SK-N-MC (cell line): Measurements from ENCODE around the gene ANXA6.

Source experiments
- EZH2 ChIP-seq: fragments of 200-600 bp; sonication (generic); IDR thresholded peaks from one replicate; pipeline ENCODE4 v1.6.1; 2017; ENCODE audit warnings: antibody characterized with exemption
- FOXP2 ChIP-seq: optimal IDR thresholded peaks from 2 replicates; pipeline ENCODE3; 2011; ENCODE audit warnings: mild to moderate bottlenecking, moderate library complexity; ENCODE audit not compliant: insufficient read depth; ENCODE audit errors: extremely low read length, control extremely low read depth
- POLR2AphosphoS5 ChIP-seq: IDR thresholded peaks from 2 replicates; pipeline ENCODE4 v1.6.1; 2012; ENCODE audit warnings: mild to moderate bottlenecking, low read depth, low read length, borderline replicate concordance

DNA sequence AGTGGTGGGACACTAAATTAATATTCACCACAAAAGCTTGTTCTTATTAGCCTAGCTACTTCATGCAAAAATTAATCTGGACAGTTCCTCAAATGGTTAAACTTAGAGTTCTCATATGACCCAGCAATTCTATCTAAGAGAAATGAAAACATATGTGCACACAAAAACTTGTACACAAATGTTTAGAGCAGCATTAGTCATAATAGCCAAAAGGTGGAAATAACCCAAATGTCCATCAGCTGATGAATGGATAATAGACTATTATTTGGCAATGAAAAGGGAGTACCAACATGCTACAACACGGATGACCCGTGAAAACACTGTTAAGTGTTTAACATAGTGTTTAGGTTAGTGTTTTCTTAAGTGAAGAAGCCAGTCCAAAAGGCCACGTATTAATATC, 43.9 kb downstream of the ANXA6 start:
- TF ChIP-seq EZH2, result no peak
- no peak for TF ChIP-seq POLR2AphosphoS5
- TF ChIP-seq FOXP2, result no peak
